CD4-positive, alpha-beta T cell treated with Interleukin-10 for 1 hour (primary cell): Measurements from ENCODE around the gene TRPM2.
A peak's percentile ranks its signal among the peaks of the same experiment; 100 is the strongest.

Experiments
- DNase-seq: peaks from one replicate; pipeline ENCODE4 v3.0.0-alpha.2; 2020

The TRPM2 gene

DNA sequence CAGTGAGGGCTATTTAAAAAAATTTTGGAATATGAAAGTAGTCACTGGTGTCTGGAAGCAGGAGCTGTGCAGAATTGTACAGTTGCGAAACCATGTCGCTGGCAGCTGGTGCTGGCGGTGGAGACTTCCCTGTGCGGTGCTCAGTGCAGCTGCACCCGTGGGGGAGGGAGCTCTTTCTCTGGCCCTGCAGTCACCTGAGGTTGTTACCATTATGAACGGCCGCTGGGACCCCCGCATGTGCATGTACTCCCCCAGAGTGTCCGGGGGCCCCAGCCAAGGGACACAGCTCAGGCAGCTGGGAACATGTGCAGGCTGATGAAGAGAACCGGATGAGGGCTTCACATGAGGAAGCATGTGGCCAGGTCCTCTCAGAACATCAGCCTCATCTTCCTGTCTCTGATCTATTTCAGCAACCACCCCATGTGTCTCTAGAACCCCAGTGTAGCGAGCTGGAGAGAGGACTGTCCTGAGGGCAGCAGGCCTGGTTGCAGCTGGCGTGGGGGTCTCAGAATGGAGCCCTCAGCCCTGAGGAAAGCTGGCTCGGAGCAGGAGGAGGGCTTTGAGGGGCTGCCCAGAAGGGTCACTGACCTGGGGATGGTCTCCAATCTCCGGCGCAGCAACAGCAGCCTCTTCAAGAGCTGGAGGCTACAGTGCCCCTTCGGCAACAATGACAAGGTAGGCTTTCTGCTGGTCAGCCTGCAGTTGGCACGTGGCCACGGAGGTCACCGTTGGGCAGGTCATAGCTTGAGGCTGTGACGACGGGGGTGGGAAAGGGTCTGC, at the start of gene TRPM2:
Gene TRPM2 (plus strand): TSS at position 431 of the 780 bp plus-strand sequence. CDS start 80 bp downstream, at position 511.
- peak; percentile 31 for DNase-seq

DNA sequence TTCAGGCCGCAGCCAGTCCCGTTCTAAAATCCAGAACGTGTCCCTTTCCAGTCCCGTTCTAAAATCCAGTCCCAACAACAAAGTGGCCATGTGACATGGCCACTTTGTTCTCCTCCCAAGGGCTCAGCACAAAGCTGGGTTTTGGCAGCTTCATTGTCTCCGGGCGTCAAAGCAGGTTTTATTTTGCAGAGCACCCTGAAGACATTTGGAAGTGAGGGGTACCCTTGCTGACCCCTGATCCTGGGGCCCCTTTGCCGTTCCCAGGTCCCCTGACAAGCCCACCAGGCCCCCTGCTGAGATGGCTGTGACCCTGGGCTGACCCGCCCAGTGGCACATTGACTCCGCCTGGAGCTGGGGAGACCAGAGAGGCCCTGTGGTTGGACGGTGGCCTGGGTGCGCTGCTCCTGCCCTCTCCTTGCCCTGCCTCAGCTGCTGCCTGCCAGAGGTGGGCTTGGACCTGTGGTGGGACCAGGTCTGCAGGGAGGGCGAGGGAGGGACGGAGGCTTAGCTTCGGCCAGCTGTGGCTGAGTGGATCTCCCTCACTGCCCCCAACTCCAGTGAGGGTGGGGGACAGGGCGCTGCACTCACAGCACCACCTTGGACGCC, 49.3 kb upstream of the TRPM2 start:
- no peak for DNase-seq

DNA sequence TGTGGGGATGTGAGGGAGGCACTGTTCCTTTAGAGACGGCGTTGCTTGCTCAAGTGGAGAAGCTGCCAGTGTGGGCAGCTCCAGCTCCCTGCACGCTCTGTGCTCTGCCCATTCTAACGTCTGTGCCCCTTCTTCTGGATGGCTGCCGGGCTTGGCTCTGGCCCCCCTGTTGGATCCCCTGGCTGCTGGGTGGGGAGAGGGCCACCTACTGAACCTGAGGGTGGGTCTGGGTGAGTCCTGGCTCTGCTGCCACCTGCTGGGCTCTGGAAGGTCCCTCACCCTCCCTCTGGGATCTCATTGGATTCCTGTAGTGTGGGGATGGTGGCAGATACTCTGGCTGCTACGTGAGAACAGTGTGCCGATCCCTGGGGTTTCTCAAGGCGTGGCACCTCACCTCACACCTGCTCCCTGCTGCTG, 48.5 kb upstream of the TRPM2 start:
- DNase-seq = no peak

DNA sequence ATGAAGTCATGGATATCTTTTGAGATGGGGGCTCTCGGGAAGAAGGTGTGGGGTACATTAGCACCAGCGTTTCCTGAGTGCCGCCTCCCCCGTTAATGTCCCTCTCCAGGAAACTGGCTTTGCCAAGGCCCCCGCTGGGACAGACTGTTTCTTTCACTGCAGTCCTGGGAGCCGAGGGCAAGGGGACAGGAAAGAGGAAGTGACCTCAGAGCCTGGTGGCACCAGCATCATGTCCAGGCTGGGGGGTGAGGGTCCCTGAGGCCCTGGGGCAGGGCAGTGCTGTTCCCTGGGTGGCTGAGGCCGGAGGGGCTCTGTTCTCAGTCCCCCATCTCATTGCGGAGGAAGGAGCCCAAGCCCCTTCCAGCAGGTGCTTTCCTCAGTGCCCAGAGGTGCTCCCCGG, 47.7 kb upstream of the TRPM2 start:
- DNase-seq = no peak

DNA sequence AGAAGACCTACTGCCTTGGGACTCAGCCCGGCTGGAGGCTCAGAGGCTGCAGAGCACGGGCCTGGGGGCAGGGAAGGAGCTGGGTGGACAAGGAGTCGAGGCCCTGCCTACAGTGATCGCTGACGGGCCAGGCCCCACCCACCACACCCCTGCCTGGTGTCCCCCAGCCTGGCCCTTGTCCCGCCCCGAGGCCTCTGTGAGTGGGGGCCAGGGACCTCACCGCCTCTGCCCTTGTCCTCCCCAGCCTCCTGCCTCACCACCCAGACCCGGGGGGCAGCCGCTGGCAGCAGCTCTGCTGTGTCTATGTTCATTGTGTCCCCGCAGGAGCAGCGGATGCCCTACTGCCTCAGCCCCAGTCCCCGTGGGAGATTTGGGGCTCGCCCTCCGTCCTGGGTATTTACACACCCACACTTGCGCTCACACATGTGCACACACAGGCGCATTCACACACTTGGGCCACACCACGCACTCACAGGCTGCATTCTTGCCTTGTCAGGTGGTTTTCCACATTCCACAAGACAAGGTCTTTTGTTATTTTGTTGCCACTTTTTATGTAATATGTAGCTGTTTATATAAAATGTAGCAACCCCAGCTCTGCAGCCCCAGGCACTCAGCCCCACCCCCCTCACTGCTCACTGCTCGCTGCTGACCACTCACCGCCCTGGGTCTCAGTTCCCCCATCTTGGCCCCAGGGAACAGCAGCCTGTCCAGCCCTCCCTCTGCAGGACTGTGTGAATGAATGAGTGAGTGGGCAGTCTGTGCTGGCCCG, 46.3 kb upstream of the TRPM2 start:
- no peak for DNase-seq

DNA sequence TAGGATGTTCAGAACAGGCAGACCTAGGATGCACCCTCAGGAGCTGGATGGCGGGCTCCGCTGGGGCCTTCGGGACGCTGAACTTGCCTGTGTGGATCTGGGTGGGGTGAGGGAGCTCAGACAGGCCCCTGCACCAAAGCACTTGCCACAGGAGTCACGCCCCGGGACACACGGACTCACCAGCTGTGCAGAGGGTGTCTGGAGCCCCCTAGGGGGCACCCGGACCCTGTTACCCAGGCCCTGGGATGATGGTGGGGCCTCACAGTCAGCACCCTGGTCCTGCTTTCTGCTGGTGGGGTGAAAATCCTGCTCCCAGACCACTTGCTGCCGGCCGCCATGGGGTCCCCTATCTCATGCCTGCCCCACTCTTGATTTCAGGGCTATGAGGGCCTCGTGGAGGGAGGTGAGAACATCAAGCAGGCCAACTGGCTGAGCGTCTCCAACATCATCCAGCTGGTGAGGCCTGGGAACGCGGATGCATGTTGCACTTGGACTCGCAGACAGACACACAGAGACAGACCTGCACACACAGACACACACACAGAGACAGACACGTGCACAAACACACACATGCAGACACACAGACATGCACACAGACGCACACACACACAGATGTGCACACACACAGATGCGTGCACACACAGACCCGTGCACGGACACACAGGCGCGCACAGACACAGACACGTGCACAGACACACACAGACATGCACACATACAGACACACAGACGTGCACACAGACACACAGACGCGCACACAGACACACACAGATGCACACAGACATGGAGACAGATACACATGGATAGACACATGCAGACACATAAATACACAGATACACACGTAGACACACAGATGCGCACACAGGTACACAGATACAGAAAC, 42.6 kb upstream of the TRPM2 start:
- no peak for DNase-seq

DNA sequence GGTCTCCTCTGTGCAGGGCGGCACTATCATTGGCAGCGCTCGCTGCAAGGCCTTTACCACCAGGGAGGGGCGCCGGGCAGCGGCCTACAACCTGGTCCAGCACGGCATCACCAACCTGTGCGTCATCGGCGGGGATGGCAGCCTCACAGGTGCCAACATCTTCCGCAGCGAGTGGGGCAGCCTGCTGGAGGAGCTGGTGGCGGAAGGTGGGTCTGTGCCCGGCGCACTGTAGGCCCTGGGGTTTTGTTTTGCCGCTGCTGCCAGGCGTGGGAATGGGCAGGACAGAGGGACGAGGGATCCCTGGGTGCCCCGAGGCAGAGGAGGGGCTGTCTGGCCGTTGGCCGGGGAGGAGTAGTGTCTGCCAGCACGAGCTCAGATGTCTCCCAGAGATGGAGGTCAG, 41.3 kb upstream of the TRPM2 start:
- DNase-seq = no peak

DNA sequence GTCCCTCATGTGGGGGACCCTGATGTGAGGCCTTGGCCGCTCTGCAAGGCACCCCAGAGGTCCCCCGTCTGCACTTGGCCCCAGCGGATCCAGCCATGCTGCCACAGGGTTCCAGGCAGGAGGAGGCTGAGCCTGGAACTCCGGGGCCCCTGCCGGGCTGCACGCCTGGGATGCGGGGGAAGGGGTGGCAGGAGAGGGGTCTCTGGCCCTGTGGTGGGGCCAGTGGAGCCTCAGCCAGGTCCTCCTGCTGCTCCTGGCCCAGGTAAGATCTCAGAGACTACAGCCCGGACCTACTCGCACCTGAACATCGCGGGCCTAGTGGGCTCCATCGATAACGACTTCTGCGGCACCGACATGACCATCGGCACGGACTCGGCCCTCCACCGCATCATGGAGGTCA, 40.7 kb upstream of the TRPM2 start:
- DNase-seq = no peak

DNA sequence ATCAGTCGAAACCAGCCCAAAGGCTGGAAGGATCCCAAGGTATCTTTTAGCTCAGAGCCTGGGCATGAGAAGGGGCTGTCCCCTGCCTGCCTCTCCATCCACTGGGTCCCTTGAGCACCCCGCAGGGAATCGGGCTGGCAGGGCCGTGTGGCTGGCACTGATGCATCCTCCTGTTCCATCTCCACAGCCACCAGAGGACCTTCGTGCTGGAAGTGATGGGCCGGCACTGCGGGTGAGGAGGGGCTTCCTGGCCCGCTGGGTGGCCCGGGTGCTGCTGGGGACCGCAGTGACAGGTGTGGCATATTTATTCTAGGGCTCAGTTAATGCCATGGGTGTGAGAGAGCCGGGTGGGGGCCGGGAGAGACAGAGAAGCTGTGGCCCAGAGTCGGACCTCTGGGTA, 40.0 kb upstream of the TRPM2 start:
- DNase-seq = no peak

DNA sequence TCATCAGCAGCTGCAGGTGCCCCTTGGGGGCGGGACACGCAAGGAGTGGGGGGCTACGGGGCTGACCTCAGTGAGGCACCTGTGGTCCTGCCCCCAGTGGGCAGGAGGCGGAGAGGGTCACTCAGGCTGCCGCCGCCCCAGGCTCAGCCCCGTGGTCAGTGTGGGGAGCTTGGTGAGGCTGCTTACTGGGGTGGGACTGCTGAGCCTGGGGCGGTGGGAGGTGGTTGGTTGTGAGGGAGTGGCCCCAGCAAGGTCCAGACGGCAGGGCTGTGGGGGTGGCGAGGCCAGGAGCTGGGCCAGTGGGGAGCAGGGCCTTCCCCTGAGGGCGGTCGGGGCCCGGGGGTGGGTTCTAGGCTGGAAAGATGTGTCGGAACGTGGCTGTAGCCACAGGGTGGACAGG, 39.3 kb upstream of the TRPM2 start:
- DNase-seq = no peak

DNA sequence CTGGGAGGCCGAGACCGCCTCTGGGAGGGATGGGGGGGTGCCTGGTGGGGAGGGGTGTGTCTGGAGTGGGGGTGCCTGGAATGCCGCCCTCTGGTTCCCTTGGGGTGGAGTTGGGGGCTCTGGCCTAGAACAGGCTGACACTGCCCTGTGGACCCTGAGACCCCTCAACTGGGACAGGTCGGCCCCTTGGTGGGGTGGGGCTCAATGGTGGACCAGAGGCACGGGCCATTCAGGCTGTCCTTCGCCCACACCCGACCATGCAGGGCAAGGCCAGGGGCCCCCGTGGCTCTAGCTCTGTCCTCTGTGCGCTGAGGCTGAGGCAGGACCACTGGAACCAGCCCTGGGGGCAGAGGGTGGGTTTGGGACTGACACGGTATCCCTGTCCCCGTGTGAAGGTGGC, 38.9 kb upstream of the TRPM2 start:
- DNase-seq = no peak

DNA sequence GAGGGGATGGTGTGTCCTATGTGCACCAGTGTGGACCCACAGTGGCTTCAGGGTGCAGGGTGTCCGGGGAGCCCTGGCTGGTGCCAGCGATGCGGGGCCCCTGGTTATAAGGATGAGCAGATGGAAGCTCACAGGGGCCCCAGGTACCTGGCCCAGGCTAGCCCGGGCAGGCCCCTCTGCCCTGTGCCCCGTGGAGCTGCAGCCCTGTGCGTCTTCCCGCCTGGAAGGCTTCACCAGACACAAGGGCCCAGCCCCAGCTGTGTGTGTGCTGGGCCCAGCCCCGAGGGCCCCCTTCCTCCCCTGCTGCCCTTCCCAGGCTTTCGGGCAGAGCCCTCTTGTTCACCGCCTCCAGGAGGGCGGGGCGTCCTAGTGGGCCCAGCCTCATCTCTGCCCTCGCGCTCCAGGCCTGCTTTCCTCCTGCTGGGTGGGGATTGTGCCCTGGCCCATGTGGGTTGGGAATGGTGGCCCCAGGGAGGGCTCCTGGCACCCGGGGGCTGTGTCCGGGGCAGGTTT, 37.7 kb upstream of the TRPM2 start:
- no peak for DNase-seq

DNA sequence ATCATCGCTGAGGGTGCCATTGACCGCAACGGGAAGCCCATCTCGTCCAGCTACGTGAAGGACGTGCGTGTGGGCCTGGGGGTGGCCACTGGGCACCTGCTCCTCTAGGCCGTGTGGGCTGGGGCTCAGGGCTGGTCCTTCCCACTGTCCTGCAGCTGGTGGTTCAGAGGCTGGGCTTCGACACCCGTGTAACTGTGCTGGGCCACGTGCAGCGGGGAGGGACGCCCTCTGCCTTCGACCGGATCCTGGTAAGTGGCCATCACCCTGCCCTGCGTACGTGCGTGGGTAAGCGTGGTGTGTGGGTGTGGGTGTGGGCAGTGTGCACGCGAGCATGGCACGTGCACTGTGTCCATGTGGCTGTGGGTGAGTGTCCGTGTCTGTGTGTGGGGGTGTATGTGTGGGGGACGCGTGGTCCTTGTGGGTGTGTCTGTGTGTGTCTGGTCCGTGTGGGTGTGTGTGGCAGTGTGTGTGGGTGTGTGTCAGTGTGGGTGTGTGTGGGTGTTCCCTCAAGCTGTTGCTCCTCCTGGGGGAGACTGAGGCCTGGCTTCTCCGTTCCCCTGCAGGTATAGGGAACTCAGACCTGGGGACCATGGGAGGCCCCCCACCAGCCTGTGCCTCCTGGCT, 37.0 kb upstream of the TRPM2 start:
- DNase-seq = no peak

DNA sequence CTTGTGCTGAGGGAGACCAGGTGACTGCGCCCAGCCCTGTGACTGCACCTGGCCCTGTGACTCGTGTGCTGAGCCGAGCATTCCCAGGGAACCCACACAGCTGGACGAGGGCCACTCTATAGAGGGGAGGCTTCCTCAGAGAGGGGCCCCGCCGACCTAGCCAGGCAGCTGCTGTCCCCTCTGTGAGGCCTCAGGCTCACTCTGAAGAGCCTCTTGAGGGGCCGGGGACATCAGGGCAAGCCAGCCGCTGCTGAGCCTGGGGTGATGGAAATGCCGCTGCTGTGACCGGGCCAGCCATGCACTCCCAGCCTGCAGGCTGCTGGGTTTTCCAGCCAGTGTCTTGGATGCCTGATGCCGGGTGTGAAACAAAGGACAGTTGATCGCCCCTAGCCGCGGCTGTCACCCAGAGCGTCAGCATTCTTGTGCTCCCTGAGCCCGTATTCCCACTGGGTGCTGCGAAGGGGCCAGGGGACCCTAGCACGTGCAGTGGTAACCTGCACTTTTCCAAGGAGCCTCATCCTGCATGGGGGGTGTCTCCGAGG, 36.1 kb upstream of the TRPM2 start:
- DNase-seq = no peak

DNA sequence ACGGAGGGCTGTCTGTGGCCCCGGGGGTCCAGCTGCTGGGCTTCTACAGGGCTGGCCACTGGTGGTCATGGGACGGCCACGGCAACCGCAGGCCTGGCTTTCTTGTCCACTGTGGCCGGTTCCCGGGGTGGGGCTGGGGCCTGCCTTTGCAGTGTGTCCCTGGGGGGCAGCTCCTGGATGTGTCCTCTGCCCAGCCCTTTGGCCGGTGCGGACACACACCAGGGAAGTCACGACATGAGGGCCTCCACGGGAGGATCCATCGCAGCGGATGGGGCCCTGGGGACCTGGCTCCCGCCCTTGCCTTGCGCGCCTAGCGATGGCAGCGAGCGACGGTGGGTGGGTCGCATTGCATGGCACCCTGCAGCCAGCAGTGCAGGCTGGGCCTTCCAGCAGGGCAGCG, 35.5 kb upstream of the TRPM2 start:
- no peak for DNase-seq

DNA sequence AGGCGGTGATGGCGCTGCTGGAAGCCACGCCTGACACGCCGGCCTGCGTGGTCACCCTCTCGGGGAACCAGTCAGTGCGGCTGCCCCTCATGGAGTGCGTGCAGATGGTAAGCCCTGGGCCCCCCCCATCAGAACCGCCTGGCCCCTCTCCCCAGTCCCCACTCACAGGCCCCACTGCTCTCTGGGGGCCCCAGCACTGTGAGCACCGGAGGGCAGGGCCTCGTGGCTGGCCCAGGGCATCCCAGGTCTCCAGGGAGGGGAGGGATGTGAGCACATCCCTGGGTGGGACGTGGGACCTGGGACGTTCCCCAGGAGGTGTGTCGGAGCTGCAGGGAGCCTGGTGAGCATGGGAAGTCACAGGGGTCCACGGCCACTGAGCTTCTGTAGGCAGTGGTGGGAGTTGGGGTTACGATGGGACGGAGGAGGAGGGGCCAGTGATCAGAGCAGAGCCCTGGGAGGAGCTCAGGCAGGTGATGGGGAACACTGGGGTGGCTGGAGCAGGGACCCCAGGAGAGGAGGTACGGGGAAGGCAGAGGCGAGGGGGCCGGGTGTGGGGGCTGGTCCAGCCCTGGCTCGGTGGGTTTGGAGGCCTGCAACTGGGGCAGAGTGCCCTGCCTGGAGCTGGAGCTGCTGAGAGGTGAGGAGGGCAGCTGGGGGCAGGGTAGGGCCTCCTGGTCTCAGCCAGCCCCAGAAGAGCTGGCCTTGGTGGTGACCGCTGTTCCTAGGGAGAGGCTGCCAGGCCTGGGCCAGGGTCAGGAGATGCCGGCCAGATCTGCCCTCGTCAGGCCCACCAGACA, 34.7 kb upstream of the TRPM2 start:
- DNase-seq = no peak

DNA sequence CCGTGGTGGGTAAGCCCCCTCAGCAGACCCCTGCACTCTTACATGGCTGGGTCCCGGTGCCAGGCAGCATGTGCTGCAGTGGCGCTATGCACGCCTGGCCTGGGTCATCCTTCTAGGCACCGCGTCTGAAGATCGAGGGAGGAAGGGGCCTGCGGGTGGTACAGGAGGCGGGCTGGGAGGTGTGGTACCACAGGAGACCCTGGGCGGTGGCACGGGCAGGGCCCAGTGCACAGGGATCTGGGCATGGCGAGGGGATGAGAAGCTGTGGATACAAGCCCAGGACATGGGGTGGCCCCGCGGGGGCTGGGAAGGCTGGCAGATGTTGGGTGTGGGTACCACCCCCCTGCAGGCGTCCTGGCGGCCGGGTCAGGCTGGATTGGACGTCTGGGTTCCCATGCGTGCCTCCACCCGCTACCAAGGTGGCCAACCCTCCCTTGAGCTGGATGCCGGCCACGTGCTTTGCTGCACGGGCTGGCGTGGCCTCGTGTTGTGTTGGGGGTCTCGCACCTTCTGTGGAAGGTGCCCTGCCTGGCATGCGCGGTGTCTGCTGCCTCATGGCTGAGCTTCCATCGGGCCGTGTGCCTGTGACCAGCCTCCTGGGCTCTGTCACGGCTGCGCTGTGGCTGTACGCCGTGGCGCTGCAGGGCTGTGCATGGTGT, 33.9 kb upstream of the TRPM2 start:
- DNase-seq = no peak

DNA sequence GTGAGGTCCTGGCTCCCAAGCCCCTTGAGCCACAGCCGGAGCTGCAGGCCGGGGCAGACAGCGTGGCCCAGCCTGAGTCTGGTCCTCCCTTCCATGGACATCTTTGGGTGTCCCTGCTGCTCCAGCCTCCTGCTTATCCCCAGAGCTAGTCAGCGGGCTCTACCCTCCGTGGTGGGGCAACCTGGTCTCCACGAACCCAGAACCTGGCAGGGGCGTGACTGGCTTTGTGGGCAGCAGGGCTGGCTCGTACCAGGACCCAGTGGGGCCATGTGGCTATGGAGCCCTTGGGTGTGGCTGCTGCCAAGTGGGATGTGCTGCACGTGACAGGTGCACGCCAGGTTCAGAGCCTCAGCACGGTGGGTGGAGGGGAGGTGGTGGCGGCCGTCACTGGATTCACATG, 32.6 kb upstream of the TRPM2 start:
- DNase-seq = no peak

DNA sequence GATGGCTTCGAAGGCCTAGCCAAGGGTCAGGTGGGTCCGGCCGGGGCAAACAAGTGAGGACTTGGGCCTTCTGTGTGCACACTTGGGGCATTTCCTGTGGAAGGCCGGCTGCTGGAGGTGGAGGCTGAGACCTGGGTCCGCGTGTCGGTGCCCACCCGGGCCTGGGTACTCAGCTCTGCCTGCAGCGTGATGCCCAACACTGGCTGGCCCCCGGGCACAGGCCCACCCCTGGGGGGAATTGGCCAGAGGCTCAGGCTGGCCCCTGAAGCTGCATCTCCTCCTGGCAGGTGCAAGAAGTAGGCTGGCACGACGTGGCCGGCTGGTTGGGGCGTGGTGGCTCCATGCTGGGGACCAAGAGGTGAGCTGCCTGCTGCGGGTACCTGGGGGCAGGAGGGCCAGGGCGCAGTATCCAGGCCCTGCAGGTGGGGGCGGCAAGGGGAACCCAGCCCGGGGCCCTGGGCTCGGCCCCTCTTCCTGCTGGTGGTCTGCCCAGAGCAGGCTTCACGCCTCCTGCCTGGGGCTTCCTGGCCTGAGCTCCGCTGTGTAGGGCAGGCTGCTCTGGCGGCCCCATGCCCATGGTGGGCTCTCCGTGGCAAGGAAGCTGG, 31.5 kb upstream of the TRPM2 start:
- DNase-seq = no peak
